ENCODE data around the gene MED10. TPM values are rescaled to one million over a fixed set of nuclear protein-coding genes. Genes with fewer than 3 reads are reported as not detected.

The MED10 gene
- total RNA-seq, 1 donor from 2014 or later, result 31.8 TPM

- Histone ChIP-seq H3K9me3 (no peaks in the 10 kb centered on the region), H3K4me1 (no peaks in the 10 kb centered on the region), H3K4me3 (no peak overlapping the region), H3K36me3 (no peaks in the 10 kb centered on the region), H3K27ac (no peak overlapping the region), H3K27me3 (no peaks in the 10 kb centered on the region)
- DNase-seq (no peak), ATAC-seq (no peak)
- no peak for TF ChIP-seq CTCF (IDR thresholded peaks at IDR 0.05)
- intact Hi-C loops (cut with DNase I), result no loop called here
Measured at GRCh38 chr5:6342689-6343315, 35.5 kb downstream of the MED10 start.

- no peaks in the 10 kb centered on the region for H3K4me1 ChIP-seq
- H3K9me3 ChIP-seq, result no peaks in the 10 kb centered on the region
- no peak overlapping the region for H3K27ac ChIP-seq
- no peaks in the 10 kb centered on the region for H3K36me3 ChIP-seq
- no peak for DNase-seq
- no peak for ATAC-seq
- H3K4me3 ChIP-seq, result no peak overlapping the region
- intact Hi-C loops (cut with DNase I), result no loop called here
- no peaks in the 10 kb centered on the region for H3K27me3 ChIP-seq
- TF ChIP-seq CTCF (IDR thresholded peaks at IDR 0.05), result no peak
Measured at GRCh38 chr5:6340100-6340499, 38.2 kb downstream of the MED10 start.

- Histone ChIP-seq H3K27me3 (no peaks in the 10 kb centered on the region), H3K36me3 (no peaks in the 10 kb centered on the region), H3K9me3 (no peaks in the 10 kb centered on the region), H3K4me1 (no peaks in the 10 kb centered on the region), H3K4me3 (no peak overlapping the region), H3K27ac (no peak overlapping the region)
- DNase-seq (no peak), ATAC-seq (no peak)
- intact Hi-C loops (cut with DNase I), result no loop called here
- TF ChIP-seq CTCF (IDR thresholded peaks at IDR 0.05), result no peak
Measured at GRCh38 chr5:6338871-6339270, 39.5 kb downstream of the MED10 start.

- intact Hi-C loops (cut with DNase I), result no loop called here
- Histone ChIP-seq H3K4me3 (no peak overlapping the region), H3K36me3 (no peaks in the 10 kb centered on the region), H3K27ac (no peak overlapping the region), H3K9me3 (no peaks in the 10 kb centered on the region), H3K27me3 (no peaks in the 10 kb centered on the region), H3K4me1 (no peaks in the 10 kb centered on the region)
- ATAC-seq, result no peak
- no peak for DNase-seq
- no peak for TF ChIP-seq CTCF (IDR thresholded peaks at IDR 0.05)
Measured at GRCh38 chr5:6338135-6338534, 40.2 kb downstream of the MED10 start.

GRCh38 chr5:6333182-6333905 lies 45.0 kb downstream of the MED10 start:
- Histone ChIP-seq H3K27me3 (no peaks in the 10 kb centered on the region), H3K4me1 (no peaks in the 10 kb centered on the region), H3K27ac (no peak overlapping the region), H3K4me3 (no peak overlapping the region), H3K9me3 (peaks cover 19% of the 10 kb centered on the region), H3K36me3 (no peaks in the 10 kb centered on the region)
- intact Hi-C loops (cut with DNase I), result no loop called here
- DNase-seq (no peak), ATAC-seq (no peak)
- TF ChIP-seq CTCF (IDR thresholded peaks at IDR 0.05), result no peak

Data from upper lobe of right lung (tissue), 1 donor.